HCT116 (cell line): ENCODE measurements around the gene VMAC. TPM values are rescaled to one million over a fixed set of nuclear protein-coding genes. Genes with fewer than 3 reads are reported as not detected.

ENCODE experiments used
- ATAC-seq: fragments of 200-7000 bp; cut with Tn5 transposase; 2 replicates; pipeline ENCODE4 v1.9.1; 2020; ENCODE audit warnings: mild to moderate bottlenecking, moderate library complexity
- BruUV-seq: library from RNA; stranded (reverse); fragments of 400-500 nt; replicated peaks from 2 replicates; lab custom pipeline; 2021; lab: Mats Ljungman, UMichigan
- CTCF ChIA-PET: fragments of 300-600 bp; sonication (Branson Sonifier 250); formaldehyde crosslinking; loops from one replicate; lab custom pipeline; 2021; ENCODE audit warnings: antibody characterized with exemption; lab: Charles Lee
- POLR2A ChIA-PET: fragments of 300-600, 350-600 bp; sonication (Branson Sonifier 250); formaldehyde crosslinking; loops from one replicate; lab custom pipeline; 2021; ENCODE audit warnings: antibody characterized with exemption; lab: Charles Lee
- RAD21 ChIA-PET, 2 experiments: fragments of 300-600 bp; sonication (Branson Sonifier 250); formaldehyde crosslinking; loops; one replicate each; lab custom pipeline; 2023; ENCODE audit warnings: low total read pairs in 2 of 2; ENCODE audit not compliant: uncharacterized antibody in 2 of 2, unreplicated experiment in 2 of 2, low non-redundant PET in 1 of 2; lab: Charles Lee
- DNase-seq: peaks from one replicate; pipeline ENCODE4 v3.0.0-alpha.2; 2010; ENCODE audit warnings: low read depth, low spot score
- H2AFZ ChIP-seq: fragments of 200-600 bp; shearing (Covaris generic), sonication (generic); 2 replicates; pipeline ENCODE4 v1.6.1; 2017; ENCODE audit warnings: low read depth, mixed run types, mixed read lengths, antibody characterized with exemption, low read length; ENCODE audit not compliant: poor library complexity, severe bottlenecking
- H3K27ac ChIP-seq: 2 replicates; pipeline ENCODE4 v1.5.1; 2012; ENCODE audit warnings: low read depth, low read length
- H3K27me3 ChIP-seq: fragments of 200-600 bp; sonication (generic); 2 replicates; pipeline ENCODE4 v1.6.1; 2016; ENCODE audit warnings: mixed run types, low read length, mixed read lengths; ENCODE audit not compliant: insufficient read depth
- H3K36me3 ChIP-seq, 2 experiments: fragments of 200-500 bp in 1 of 2; fragments of 200-600 bp in 1 of 2; sonication (Bioruptor generic) in 1 of 2; sonication (generic) in 1 of 2; 2 replicates each; pipeline versions ENCODE4 v1.5.1 to v1.6.1; 2014 to 2016; ENCODE audit warnings: low read length in 2 of 2, inconsistent platforms in 1 of 2, mixed read lengths in 1 of 2, mixed run types in 1 of 2; ENCODE audit not compliant: insufficient read depth in 2 of 2, control insufficient read depth in 1 of 2
- H3K4me1 ChIP-seq, 2 experiments: fragments of 200-600 bp in 1 of 2; sonication (generic) in 1 of 2; 2 replicates each; pipeline versions ENCODE4 v1.5.1 to v1.6.1; 2012 to 2017; ENCODE audit warnings: low read length in 2 of 2, inconsistent platforms in 1 of 2, mild to moderate bottlenecking in 1 of 2, mixed read lengths in 1 of 2, mixed run types in 1 of 2, moderate library complexity in 1 of 2; ENCODE audit not compliant: insufficient read depth in 2 of 2, control insufficient read depth in 1 of 2
- H3K4me2 ChIP-seq: fragments of 200-600 bp; sonication (generic); 2 replicates; pipeline ENCODE4 v1.6.1; 2017; ENCODE audit warnings: mixed run types, low read length, mixed read lengths
- H3K4me3 ChIP-seq, 2 experiments: fragments of 200-600 bp in 1 of 2; sonication (generic) in 1 of 2; replicated peaks in 1 of 2; 2 replicates each; pipeline ENCODE4 v1.5.1; 2011 to 2016; ENCODE audit warnings: low read length in 2 of 2, control low read depth in 1 of 2, low read depth in 1 of 2, mild to moderate bottlenecking in 1 of 2, mixed read lengths in 1 of 2, mixed run types in 1 of 2
- H3K79me2 ChIP-seq: fragments of 200-600 bp; sonication (generic); 2 replicates; pipeline ENCODE4 v1.6.1; 2017; ENCODE audit warnings: mild to moderate bottlenecking, mixed run types, low read length, moderate library complexity, mixed read lengths; ENCODE audit not compliant: insufficient read depth
- H3K9ac ChIP-seq: fragments of 200-600 bp; sonication (generic); 2 replicates; pipeline ENCODE4 v1.6.1; 2016; ENCODE audit warnings: low read length, mixed read lengths
- H3K9me2 ChIP-seq: fragments of 200-600 bp; sonication (generic), shearing (Covaris generic); 2 replicates; pipeline ENCODE4 v1.6.1; 2017; ENCODE audit warnings: mixed run types, mild to moderate bottlenecking, moderate library complexity; ENCODE audit not compliant: insufficient read depth
- H3K9me3 ChIP-seq, 2 experiments: fragments of 200-500 bp in 1 of 2; fragments of 200-600 bp in 1 of 2; sonication (Bioruptor generic) in 1 of 2; sonication (generic) in 1 of 2; 2 replicates each; pipeline ENCODE4 v1.6.1; 2014 to 2017; ENCODE audit warnings: low read length in 2 of 2, mixed read lengths in 2 of 2, inconsistent platforms in 1 of 2, low read depth in 1 of 2, mild to moderate bottlenecking in 1 of 2, mixed run types in 1 of 2, moderate library complexity in 1 of 2; ENCODE audit not compliant: control insufficient read depth in 1 of 2, insufficient read depth in 1 of 2
- H4K20me1 ChIP-seq: fragments of 200-600 bp; sonication (generic), shearing (Covaris generic); 2 replicates; pipeline ENCODE4 v1.6.1; 2017; ENCODE audit warnings: mixed run types, mild to moderate bottlenecking, moderate library complexity; ENCODE audit not compliant: insufficient read depth
- ATF3 ChIP-seq: IDR thresholded peaks from 2 replicates; pipeline ENCODE4 v1.6.1; 2012
- CBX3 ChIP-seq: IDR thresholded peaks from 2 replicates; pipeline ENCODE4 v1.6.1; 2012; ENCODE audit warnings: low read depth
- CEBPB ChIP-seq: IDR thresholded peaks from 2 replicates; pipeline ENCODE4 v1.6.1; 2012; ENCODE audit warnings: low read depth
- CTCF ChIP-seq, 3 experiments: fragments of 200-600 bp in 1 of 3; sonication (generic) in 1 of 3; IDR thresholded peaks in 2 of 3; conservative IDR thresholded peaks in 1 of 3; 2 replicates each; pipeline ENCODE4 v1.5.1; 2012 to 2017; ENCODE audit warnings: low read depth in 2 of 3, low read length in 2 of 3, antibody characterized with exemption in 1 of 3, borderline replicate concordance in 1 of 3, control low read depth in 1 of 3, mild to moderate bottlenecking in 1 of 3, mixed read lengths in 1 of 3, mixed run types in 1 of 3, moderate library complexity in 1 of 3; ENCODE audit not compliant: insufficient read depth in 1 of 3
- EGR1 ChIP-seq: IDR thresholded peaks from 2 replicates; pipeline ENCODE4 v1.6.1; 2012; ENCODE audit warnings: low read depth
- EZH2 ChIP-seq: fragments of 200-600 bp; sonication (generic); IDR thresholded peaks from 2 replicates; pipeline ENCODE4 v1.6.1; 2017; ENCODE audit warnings: antibody characterized with exemption, mixed run types
- FOSL1 ChIP-seq: IDR thresholded peaks from 2 replicates; pipeline ENCODE4 v1.6.1; 2012; ENCODE audit warnings: low read depth
- JUND ChIP-seq: IDR thresholded peaks from 2 replicates; pipeline ENCODE4 v1.6.1; 2012
- MAX ChIP-seq: IDR thresholded peaks from 2 replicates; pipeline ENCODE4 v1.6.1; 2012
- POLR2A ChIP-seq: IDR thresholded peaks from 2 replicates; pipeline ENCODE4 v1.7.0; 2011; ENCODE audit warnings: borderline replicate concordance; ENCODE audit not compliant: insufficient read depth, insufficient read length; ENCODE audit errors: extremely low read depth
- POLR2AphosphoS5 ChIP-seq: IDR thresholded peaks from 2 replicates; pipeline ENCODE4 v1.6.1; 2011; ENCODE audit warnings: mild to moderate bottlenecking, low read depth, low read length, moderate library complexity
- SIN3A ChIP-seq: IDR thresholded peaks from 2 replicates; pipeline ENCODE4 v1.6.1; 2012; ENCODE audit warnings: low read depth
- SP1 ChIP-seq: IDR thresholded peaks from 2 replicates; pipeline ENCODE4 v1.6.1; 2012; ENCODE audit warnings: low read depth
- SRF ChIP-seq: IDR thresholded peaks from 2 replicates; pipeline ENCODE4 v1.6.1; 2012; ENCODE audit warnings: low read depth
- TCF7L2 ChIP-seq: IDR thresholded peaks from 2 replicates; pipeline ENCODE4 v1.7.0; 2011; ENCODE audit warnings: borderline replicate concordance, inconsistent platforms; ENCODE audit not compliant: insufficient read depth, insufficient read length; ENCODE audit errors: extremely low read depth
- ZBTB33 ChIP-seq: IDR thresholded peaks from 2 replicates; pipeline ENCODE4 v1.6.1; 2011; ENCODE audit warnings: mild to moderate bottlenecking, low read length, moderate library complexity; ENCODE audit not compliant: insufficient replicate concordance; ENCODE audit errors: extremely low read depth
- ZFX ChIP-seq: fragments of 450-650 bp; IDR thresholded peaks from 2 replicates; pipeline ENCODE4 v1.6.1; 2017
- ZNF274 ChIP-seq: fragments of 200-500 bp; sonication (Bioruptor generic); IDR thresholded peaks from 2 replicates; pipeline ENCODE4 v1.6.1; 2014; ENCODE audit warnings: mild to moderate bottlenecking, low read depth, low read length, inconsistent platforms
- intact Hi-C: fragments of 100-400 bp; cut with micrococcal nuclease; formaldehyde crosslinking; loops from 2 replicates; pipeline ENCODE4 v1.10.0; 2022
- total RNA-seq: library from RNA; stranded (reverse); gene quantifications from one replicate; pipeline ENCODE4 v1.2.1, GENCODE V29; 2021; ENCODE audit not compliant: unreplicated experiment

The VMAC gene
- total RNA-seq, 1 experiment from 2014 or later = 2.1 TPM

- no peaks in the 10 kb centered on the region for H3K9me2 ChIP-seq
- intact Hi-C loops = no loop called here
- H3K4me1 ChIP-seq = no peaks in the 10 kb centered on the region
- DNase-seq (no peak), ATAC-seq (no peak)
- H3K4me3 ChIP-seq = no peak overlapping the region
- H3K79me2 ChIP-seq = no peaks in the 10 kb centered on the region
- no peaks in the 10 kb centered on the region for H4K20me1 ChIP-seq
- RAD21 ChIA-PET = no interaction called here
- no peak overlapping the region for H3K27ac ChIP-seq
- H3K9ac ChIP-seq = no peak overlapping the region
- CTCF ChIA-PET = no interaction called here
- H2AFZ ChIP-seq = no peak overlapping the region
- no peaks in the 10 kb centered on the region for H3K9me3 ChIP-seq
- TF ChIP-seq CEBPB = no peak
- H3K36me3 ChIP-seq = peaks cover 38 to 59% of the 10 kb centered on the region in 2 experiments; a peak in 3 of 4 replicates
- BruUV-seq = no TSS peak
- no peak overlapping the region for H3K4me2 ChIP-seq
- H3K27me3 ChIP-seq = no peaks in the 10 kb centered on the region
- POLR2A ChIA-PET = no interaction called here
Measured at GRCh38 chr19:5926641-5927440, 22.2 kb downstream of the VMAC start.

GRCh38 chr19:5927441-5927821 is 22.8 kb downstream of the VMAC start:
- CTCF ChIA-PET = no interaction called here
- POLR2A ChIA-PET = no interaction called here
- TF ChIP-seq ZBTB33 (no peak), ATF3 (no peak), ZFX (no peak), EZH2 (no peak), MAX (no peak), SP1 (no peak), TCF7L2 (no peak), ZNF274 (no peak), POLR2AphosphoS5 (no peak), CBX3 (no peak), EGR1 (no peak), JUND (no peak), CTCF (IDR thresholded peaks at IDR 0.05 in 2 of 3, conservative IDR thresholded peaks at IDR 0.05 in 1 of 3; ENCODE audit: borderline replicate concordance in 1 of 3, insufficient read depth in 1 of 3, low read depth in 2 of 3, low read length in 2 of 3) (no peak), POLR2A (no peak), FOSL1 (no peak), SRF (no peak), SIN3A (no peak)

More at GRCh38 chr19:5927441-5927821, 22.8 kb downstream of the VMAC start:
- Histone ChIP-seq H3K9me3 (no peaks in the 10 kb centered on the region), H3K4me3 (no peak overlapping the region), H3K4me2 (no peak overlapping the region), H3K36me3 (peaks cover 32 to 63% of the 10 kb centered on the region in 2 experiments; a peak in 3 of 4 replicates), H3K27ac (no peak overlapping the region), H3K79me2 (no peaks in the 10 kb centered on the region), H3K9me2 (no peaks in the 10 kb centered on the region), H3K27me3 (no peaks in the 10 kb centered on the region), H4K20me1 (no peaks in the 10 kb centered on the region), H3K9ac (no peak overlapping the region), H2AFZ (no peak overlapping the region), H3K4me1 (no peaks in the 10 kb centered on the region)
- DNase-seq (no peak), ATAC-seq (no peak)
- RAD21 ChIA-PET = no interaction called here
- intact Hi-C loops = no loop called here
- BruUV-seq = no TSS peak
